ENCODE results near the gene ZFAND3. TPM values are rescaled to one million over a fixed set of nuclear protein-coding genes. Genes with fewer than 3 reads are reported as not detected.

ZFAND3 gene
- total RNA-seq, 4 donors from 2014 or later = 30.5 to 57.4 (median 53.3) TPM

GRCh38 chr6:38153076-38153797, 333.7 kb downstream of the ZFAND3 start:
- TF ChIP-seq CTCF (IDR thresholded peaks at IDR 0.05) (no peak), POLR2A (IDR thresholded peaks at IDR 0.05) (no peak)

GRCh38 chr6:38153798-38154345, 334.3 kb downstream of the ZFAND3 start:
- Histone ChIP-seq H3K9me3 (no peaks in the 10 kb centered on the region), H3K36me3 (peaks cover 0 to 31% (median 0%) of the 10 kb centered on the region in 3 donors), H3K4me3 (no peak overlapping the region), H3K27me3 (no peaks in the 10 kb centered on the region), H3K27ac (no peak overlapping the region), H3K4me1 (no peaks in the 10 kb centered on the region)
- TF ChIP-seq CTCF (IDR thresholded peaks at IDR 0.05) (no peak), POLR2A (IDR thresholded peaks at IDR 0.05) (no peak)
- peak in 1 of 3 donors; percentile 32 for DNase-seq

More at GRCh38 chr6:38153076-38153797, 333.7 kb downstream of the ZFAND3 start:
- no peaks in the 10 kb centered on the region for H3K9me3 ChIP-seq
- no peaks in the 10 kb centered on the region for H3K4me1 ChIP-seq
- H3K27me3 ChIP-seq = no peaks in the 10 kb centered on the region
- H3K36me3 ChIP-seq = peaks cover 0 to 31% (median 0%) of the 10 kb centered on the region in 3 donors
- DNase-seq = peak in 1 of 3 donors; percentile 45
- no peak overlapping the region for H3K27ac ChIP-seq
- H3K4me3 ChIP-seq = no peak overlapping the region

GRCh38 chr6:38154731-38155130, 335.2 kb downstream of the ZFAND3 start:
- no peaks in the 10 kb centered on the region for H3K27me3 ChIP-seq
- peaks cover 0 to 31% (median 0%) of the 10 kb centered on the region in 3 donors for H3K36me3 ChIP-seq
- H3K27ac ChIP-seq = no peak overlapping the region
- TF ChIP-seq CTCF (IDR thresholded peaks at IDR 0.05) = no peak
- no peak for TF ChIP-seq POLR2A (IDR thresholded peaks at IDR 0.05)
- no peaks in the 10 kb centered on the region for H3K9me3 ChIP-seq
- H3K4me1 ChIP-seq = no peaks in the 10 kb centered on the region
- peak in 1 of 3 donors; percentile 36 for DNase-seq
- H3K4me3 ChIP-seq = no peak overlapping the region

- DNase-seq = no peak
- no peak overlapping the region for H3K4me3 ChIP-seq
- peak overlapping the region in 1 of 4 donors; percentile 31 for H3K27ac ChIP-seq
Observed at GRCh38 chr6:38155144-38155543, 335.6 kb downstream of the ZFAND3 start.

GRCh38 chr6:38155621-38156204, 336.2 kb downstream of the ZFAND3 start:
- no peak for DNase-seq
- H3K9me3 ChIP-seq = no peaks in the 10 kb centered on the region
- peaks cover 0 to 31% (median 0%) of the 10 kb centered on the region in 3 donors for H3K36me3 ChIP-seq
- no peak overlapping the region for H3K4me3 ChIP-seq
- H3K4me1 ChIP-seq = no peaks in the 10 kb centered on the region
- TF ChIP-seq CTCF (IDR thresholded peaks at IDR 0.05) (no peak), POLR2A (IDR thresholded peaks at IDR 0.05) (no peak)
- no peaks in the 10 kb centered on the region for H3K27me3 ChIP-seq
- peak overlapping the region in 1 of 4 donors; percentile 31 for H3K27ac ChIP-seq

More at GRCh38 chr6:38155144-38155543, 335.6 kb downstream of the ZFAND3 start:
- H3K27me3 ChIP-seq = no peaks in the 10 kb centered on the region
- no peaks in the 10 kb centered on the region for H3K4me1 ChIP-seq
- H3K9me3 ChIP-seq = no peaks in the 10 kb centered on the region
- H3K36me3 ChIP-seq = peaks cover 0 to 31% (median 0%) of the 10 kb centered on the region in 3 donors
- no peak for TF ChIP-seq CTCF (IDR thresholded peaks at IDR 0.05)
- TF ChIP-seq POLR2A (IDR thresholded peaks at IDR 0.05) = no peak

Data from Peyer's patch (tissue), 4 donors.